Neuronal stem cell (in vitro differentiated cells): ENCODE measurements around the gene FKTN.

Source experiments
- DNase-seq: peaks from one replicate; pipeline ENCODE4 v3.0.0-alpha.2; 2013; ENCODE audit warnings: low spot score
- H2AFZ ChIP-seq: one replicate; pipeline ENCODE4 v1.6.1; 2013; ENCODE audit warnings: mild to moderate bottlenecking, low read length, inconsistent platforms
- H2AK5ac ChIP-seq: 2 replicates; pipeline ENCODE4 v1.6.1; 2013; ENCODE audit warnings: low read depth, mild to moderate bottlenecking, inconsistent platforms, low read length, moderate library complexity, mixed read lengths
- H2BK120ac ChIP-seq: 2 replicates; pipeline ENCODE4 v1.6.1; 2013; ENCODE audit warnings: low read depth, mild to moderate bottlenecking, inconsistent platforms, low read length, moderate library complexity, mixed read lengths
- H2BK12ac ChIP-seq: one replicate; pipeline ENCODE4 v1.6.1; 2013; ENCODE audit warnings: low read length, inconsistent platforms
- H2BK15ac ChIP-seq: 2 replicates; pipeline ENCODE4 v1.6.1; 2013; ENCODE audit warnings: mild to moderate bottlenecking, low read length, inconsistent platforms, mixed read lengths
- H2BK5ac ChIP-seq: one replicate; pipeline ENCODE4 v1.6.1; 2013; ENCODE audit warnings: inconsistent platforms, mild to moderate bottlenecking, low read length, moderate library complexity
- H3K14ac ChIP-seq: one replicate; pipeline ENCODE4 v1.6.1; 2013; ENCODE audit warnings: low read length, inconsistent platforms
- H3K18ac ChIP-seq: 2 replicates; pipeline ENCODE4 v1.6.1; 2013; ENCODE audit warnings: low read length, inconsistent platforms
- H3K23ac ChIP-seq: 2 replicates; pipeline ENCODE4 v1.6.1; 2013; ENCODE audit warnings: low read depth, mild to moderate bottlenecking, mixed read lengths, low read length, inconsistent platforms; ENCODE audit not compliant: poor library complexity
- H3K27ac ChIP-seq: replicated peaks from 3 replicates; pipeline ENCODE4 v1.5.1; 2013; ENCODE audit warnings: low read length, inconsistent platforms
- H3K27me3 ChIP-seq, 3 experiments: 2 replicates each; pipeline ENCODE4 v1.6.1; 2013; ENCODE audit warnings: low read length in 3 of 3, mild to moderate bottlenecking in 2 of 3, inconsistent platforms in 1 of 3, low read depth in 1 of 3, mixed read lengths in 1 of 3, moderate library complexity in 1 of 3; ENCODE audit not compliant: control insufficient read depth in 3 of 3, insufficient read depth in 3 of 3
- H3K36me3 ChIP-seq, 2 donors: replicated peaks in 1 of 2; 2 replicates each; pipeline ENCODE4 v1.6.1; 2013; ENCODE audit warnings: low read length in 2 of 2; ENCODE audit not compliant: control insufficient read depth in 2 of 2, insufficient read depth in 2 of 2
- H3K4ac ChIP-seq: 2 replicates; pipeline ENCODE4 v1.6.1; 2013; ENCODE audit warnings: inconsistent platforms, mild to moderate bottlenecking, low read length, moderate library complexity
- H3K4me1 ChIP-seq, 2 donors: 1 replicate in 1 of 2; 2 replicates in 1 of 2; pipeline ENCODE4 v1.6.1; 2013; ENCODE audit warnings: low read length in 2 of 2, low read depth in 1 of 2; ENCODE audit not compliant: control insufficient read depth in 2 of 2, insufficient read depth in 1 of 2
- H3K4me2 ChIP-seq: one replicate; pipeline ENCODE4 v1.6.1; 2013; ENCODE audit warnings: mild to moderate bottlenecking, low read length, inconsistent platforms; ENCODE audit not compliant: insufficient read depth, poor library complexity, severe bottlenecking
- H3K4me3 ChIP-seq, 2 donors: 2 replicates each; pipeline ENCODE4 v1.5.1; 2013; ENCODE audit warnings: low read length in 2 of 2, mild to moderate bottlenecking in 2 of 2, inconsistent platforms in 1 of 2, moderate library complexity in 1 of 2
- H3K79me1 ChIP-seq: one replicate; pipeline ENCODE4 v1.6.1; 2013; ENCODE audit warnings: low read depth, mild to moderate bottlenecking, inconsistent platforms, low read length, moderate library complexity
- H3K9ac ChIP-seq: one replicate; pipeline ENCODE4 v1.6.1; 2013; ENCODE audit warnings: mild to moderate bottlenecking, low read depth, low read length, inconsistent platforms; ENCODE audit not compliant: poor library complexity
- H3K9me3 ChIP-seq, 2 donors: replicated peaks in 1 of 2; 2 replicates each; pipeline versions ENCODE3 to v1.6.1; 2013; ENCODE audit warnings: low read length in 2 of 2, mild to moderate bottlenecking in 2 of 2, inconsistent platforms in 1 of 2, low read depth in 1 of 2, mixed read lengths in 1 of 2, moderate library complexity in 1 of 2; ENCODE audit not compliant: control insufficient read depth in 2 of 2, insufficient read depth in 1 of 2
- H4K8ac ChIP-seq: one replicate; pipeline ENCODE4 v1.6.1; 2013; ENCODE audit warnings: low read depth, mild to moderate bottlenecking, inconsistent platforms, low read length, moderate library complexity
- H4K91ac ChIP-seq: one replicate; pipeline ENCODE4 v1.6.1; 2013; ENCODE audit warnings: low read length, low read depth, mild to moderate bottlenecking, inconsistent platforms; ENCODE audit not compliant: poor library complexity
- WGBS, 2 donors: extraction: QIAGEN DNeasy Blood & Tissue Kit; methylation state at CpG; one replicate each; pipeline ENCODE4 v1.1.7; 2013; ENCODE audit warnings: missing lambda C conversion rate in 2 of 2, mixed read lengths in 1 of 2; ENCODE audit not compliant: insufficient read length in 2 of 2, insufficient replicate concordance in 1 of 2; ENCODE audit errors: extremely low coverage in 2 of 2; 5-methylcytosine and 5-hydroxymethylcytosine counted together

Gene FKTN

DNA sequence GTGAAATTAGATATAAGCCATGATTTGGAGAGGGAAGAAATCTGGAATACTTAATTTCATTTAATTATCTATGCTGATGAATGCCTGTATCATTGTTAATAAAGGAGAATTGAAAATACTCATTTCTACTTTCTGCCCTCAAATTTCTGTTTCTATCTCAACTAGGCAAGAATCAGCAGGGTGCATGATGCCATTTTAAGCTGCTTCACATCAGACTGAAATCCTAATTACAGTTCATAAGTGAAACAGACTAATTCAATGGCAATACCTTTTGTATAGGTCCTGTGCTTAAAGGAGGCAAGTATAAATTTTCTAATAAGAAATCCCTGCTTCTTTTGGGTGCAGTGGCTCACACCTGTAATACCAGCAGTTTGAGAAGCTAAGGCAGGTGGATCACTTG, 82.0 kb downstream of the FKTN start:
- Histone ChIP-seq H2BK12ac (no peak overlapping the region), H3K9ac (no peak overlapping the region), H2BK5ac (no peak overlapping the region), H4K91ac (no peak overlapping the region), H3K23ac (no peak overlapping the region), H3K27me3 (no peaks in the 10 kb centered on the region), H3K36me3 (peaks cover 0 to 9% of the 10 kb centered on the region in 2 donors), H3K4me2 (no peak overlapping the region), H4K8ac (no peak overlapping the region), H3K4ac (no peak overlapping the region), H3K79me1 (no peaks in the 10 kb centered on the region), H2AK5ac (no peak overlapping the region), H3K9me3 (peaks cover 0 to 2% of the 10 kb centered on the region in 2 donors), H3K18ac (no peak overlapping the region), H3K4me3 (no peak overlapping the region), H2BK120ac (no peak overlapping the region), H2AFZ (no peak overlapping the region), H2BK15ac (no peak overlapping the region), H3K14ac (no peak overlapping the region), H3K27ac (no peak overlapping the region), H3K4me1 (no peaks in the 10 kb centered on the region)
- no peak for DNase-seq

DNA sequence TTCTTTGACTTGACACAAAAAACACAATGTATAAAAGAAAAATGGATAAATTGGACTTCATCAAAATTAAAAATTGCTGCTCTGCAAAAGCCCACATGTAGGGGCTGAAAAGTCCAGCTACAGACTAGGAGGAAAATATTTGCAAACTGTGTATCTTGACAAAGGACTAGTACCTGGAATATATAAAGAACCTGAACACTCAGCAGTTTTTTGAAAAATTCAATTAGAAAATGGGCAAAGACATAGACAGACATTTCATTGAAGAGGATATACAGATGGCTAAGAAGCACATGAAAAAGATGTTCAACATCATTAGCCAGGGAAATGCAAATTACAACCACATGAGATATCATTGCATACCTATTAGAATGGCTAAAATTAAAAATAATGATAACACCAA, 85.9 kb downstream of the FKTN start:
- Histone ChIP-seq H2BK15ac (no peak overlapping the region), H3K4me3 (no peak overlapping the region), H3K14ac (no peak overlapping the region), H3K9me3 (peaks cover 0 to 2% of the 10 kb centered on the region in 2 donors), H3K9ac (no peak overlapping the region), H3K36me3 (no peaks in the 10 kb centered on the region), H2AK5ac (no peak overlapping the region), H3K4me1 (peaks cover 3 to 18% of the 10 kb centered on the region in 2 donors), H2BK120ac (no peak overlapping the region), H3K18ac (no peak overlapping the region), H2BK5ac (no peak overlapping the region), H3K4ac (no peak overlapping the region), H3K4me2 (no peak overlapping the region), H3K27me3 (no peaks in the 10 kb centered on the region), H2AFZ (no peak overlapping the region), H2BK12ac (no peak overlapping the region), H4K91ac (no peak overlapping the region), H3K27ac (no peak overlapping the region), H4K8ac (no peak overlapping the region), H3K79me1 (no peaks in the 10 kb centered on the region), H3K23ac (no peak overlapping the region)
- DNase-seq: no peak

DNA sequence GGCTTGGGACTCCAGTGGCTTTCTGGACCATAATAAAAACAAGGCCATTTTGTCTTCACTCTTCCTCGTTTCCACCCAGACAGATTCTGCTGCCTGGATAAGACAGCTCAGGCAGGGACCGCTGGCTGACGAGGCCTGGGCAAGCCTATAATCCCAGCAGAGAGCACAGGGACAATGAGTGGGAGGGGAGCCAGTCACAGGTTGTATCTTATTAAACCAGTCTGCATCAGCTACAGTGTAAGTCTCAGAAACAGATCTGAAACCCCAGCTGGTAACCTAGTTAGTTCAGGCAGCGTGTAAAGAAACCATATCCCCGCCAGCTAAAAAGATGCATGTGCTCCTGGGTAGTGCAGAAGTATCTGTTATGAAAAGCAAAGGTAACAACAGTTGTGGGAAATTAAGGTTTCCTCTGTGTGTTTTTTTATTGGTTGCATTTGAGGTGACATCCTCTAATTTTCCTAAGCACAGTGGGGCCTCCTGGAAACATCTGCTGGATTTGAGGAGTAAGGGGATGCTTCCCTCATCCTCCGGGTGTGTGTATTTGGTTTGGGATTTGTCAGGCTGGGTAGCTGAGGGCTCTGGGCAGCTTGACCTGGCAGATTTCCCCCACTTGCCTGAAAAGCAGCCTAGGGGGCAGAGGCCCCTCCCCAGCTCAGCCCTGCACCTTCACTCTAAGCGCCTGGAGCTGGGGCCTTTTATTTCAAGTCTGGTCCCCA, 89.1 kb downstream of the FKTN start:
- Histone ChIP-seq H4K8ac (no peak overlapping the region), H3K18ac (peak overlapping the region; percentile 50), H3K4me2 (no peak overlapping the region), H3K79me1 (no peaks in the 10 kb centered on the region), H3K27ac (peak overlapping the region; percentile 40), H3K36me3 (no peaks in the 10 kb centered on the region), H2BK120ac (no peak overlapping the region), H2AFZ (no peak overlapping the region), H2BK15ac (peak overlapping the region; percentile 9), H3K4me3 (no peak overlapping the region), H4K91ac (no peak overlapping the region), H3K27me3 (no peaks in the 10 kb centered on the region), H3K23ac (no peak overlapping the region), H2AK5ac (no peak overlapping the region), H3K4me1 (peaks cover 3 to 25% of the 10 kb centered on the region in 2 donors), H2BK5ac (no peak overlapping the region), H2BK12ac (peak overlapping the region; percentile 14), H3K9me3 (peaks cover 0 to 2% of the 10 kb centered on the region in 2 donors), H3K4ac (no peak overlapping the region), H3K9ac (no peak overlapping the region), H3K14ac (no peak overlapping the region)
- WGBS, 2 donors: no CpG with 5 or more reads among the region's 7 CpGs
- DNase-seq: no peak

DNA sequence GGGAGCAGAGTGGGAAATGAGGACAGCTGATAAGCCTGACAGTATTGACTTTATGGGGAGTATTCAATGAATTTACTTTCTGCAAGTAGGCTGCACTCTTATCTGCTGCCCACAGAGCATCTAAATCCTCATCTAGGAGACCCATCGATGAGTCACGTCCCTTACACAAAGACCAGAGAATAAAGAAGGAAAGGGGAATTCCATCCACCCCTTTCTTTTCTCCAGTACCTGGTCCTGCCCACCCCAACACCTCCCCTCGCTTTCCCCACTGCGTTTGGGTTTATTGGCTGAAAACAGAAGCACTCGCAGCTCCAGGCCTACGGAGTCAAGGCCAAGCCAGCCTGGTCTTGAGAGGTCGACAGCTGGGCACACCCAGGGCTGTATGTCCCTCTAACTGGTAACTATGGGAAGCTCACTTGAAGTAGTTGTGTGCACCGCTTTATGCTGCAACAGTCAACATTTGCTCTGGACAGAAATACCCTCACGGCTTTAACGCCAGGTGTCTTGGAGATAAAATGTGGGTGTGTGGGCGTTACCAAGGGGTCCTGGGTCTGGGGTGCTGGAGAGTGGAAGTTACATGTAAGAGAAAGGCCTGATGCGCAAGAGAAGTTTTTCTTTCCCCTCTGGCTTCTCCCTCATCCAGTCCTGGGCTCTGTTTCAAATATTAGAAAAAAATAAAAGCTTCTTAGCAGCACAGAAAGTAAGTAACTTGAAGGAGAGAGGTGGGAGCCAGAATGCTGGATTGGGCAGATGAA, 89.8 kb downstream of the FKTN start:
- Histone ChIP-seq H3K18ac (peak overlapping the region; percentile 79), H3K9ac (no peak overlapping the region), H2BK15ac (no peak overlapping the region), H3K9me3 (peaks cover 0 to 1% of the 10 kb centered on the region in 2 donors), H2AFZ (no peak overlapping the region), H2BK12ac (no peak overlapping the region), H3K27me3 (no peaks in the 10 kb centered on the region), H2AK5ac (no peak overlapping the region), H3K36me3 (no peaks in the 10 kb centered on the region), H3K4ac (no peak overlapping the region), H4K91ac (peak overlapping the region; percentile 58), H4K8ac (no peak overlapping the region), H3K4me2 (no peak overlapping the region), H3K23ac (no peak overlapping the region), H2BK5ac (no peak overlapping the region), H2BK120ac (no peak overlapping the region), H3K79me1 (no peaks in the 10 kb centered on the region), H3K27ac (no peak overlapping the region), H3K14ac (no peak overlapping the region), H3K4me3 (no peak overlapping the region), H3K4me1 (peaks cover 3 to 27% of the 10 kb centered on the region in 2 donors)
- no CpG with 5 or more reads among the region's 12 CpGs for WGBS, 2 donors
- DNase-seq: no peak
